Body of pancreas (tissue), 4 donors: ENCODE results near the gene TEX9.

Experiments
- CTCF ChIP-seq, 7 experiments: fragments of 450-650 bp in 4 of 7; fragments of 200-600 bp in 3 of 7; sonication (generic) in 3 of 7; IDR thresholded peaks; one replicate each; pipeline ENCODE4 v1.5.1; 2016 to 2019; ENCODE audit warnings: antibody characterized with exemption in 7 of 7
- POLR2A ChIP-seq, 3 donors: fragments of 450-650 bp; IDR thresholded peaks; one replicate each; pipeline ENCODE4 v1.6.1; 2016; ENCODE audit warnings: antibody characterized with exemption in 3 of 3, mild to moderate bottlenecking in 2 of 3

GRCh38 chr15:56339594-56339993, 25.6 kb upstream of the TEX9 start:
- TF ChIP-seq CTCF (IDR thresholded peaks at IDR 0.05) (no peak), POLR2A (IDR thresholded peaks at IDR 0.05) (no peak)
